Body of pancreas (tissue), 4 donors: ENCODE data around the gene BACH2. TPM values are rescaled to one million over a fixed set of nuclear protein-coding genes. Genes with fewer than 3 reads are reported as not detected.

Experiments
- ATAC-seq: fragments of 150-250 bp; one replicate; pipeline ENCODE4 v1.9.1; 2016
- DNase-seq, 4 donors: peaks; one replicate each; pipeline ENCODE4 v3.0.0-alpha.2; 2019
- H3K27ac ChIP-seq, 4 donors: fragments of 200-600 bp; sonication (generic); 1 replicate in 3 of 4; 2 replicates in 1 of 4; pipeline versions ENCODE4 v1.5.1 to v1.6.1; 2016 to 2019; ENCODE audit warnings: mild to moderate bottlenecking in 1 of 4, mixed read lengths in 1 of 4, moderate library complexity in 1 of 4
- H3K27me3 ChIP-seq, 2 donors: fragments of 200-600 bp; sonication (generic); one replicate each; pipeline ENCODE4 v1.6.0; 2016; ENCODE audit warnings: mild to moderate bottlenecking in 1 of 2
- H3K36me3 ChIP-seq, 2 donors: fragments of 200-600 bp; sonication (generic); replicated peaks in 1 of 2; 2 replicates each; pipeline ENCODE4 v1.5.1; 2016; ENCODE audit warnings: low read depth in 2 of 2; ENCODE audit not compliant: insufficient read depth in 1 of 2
- H3K4me1 ChIP-seq: fragments of 200-600 bp; sonication (generic); one replicate; pipeline ENCODE4 v1.6.0; 2016
- H3K4me3 ChIP-seq, 2 donors: fragments of 200-600 bp; sonication (generic); 1 replicate in 1 of 2; 2 replicates in 1 of 2; pipeline ENCODE4 v1.5.1; 2016 to 2019
- H3K9me3 ChIP-seq, 3 donors: fragments of 200-600 bp; sonication (generic); 1 replicate in 2 of 3; 2 replicates in 1 of 3; pipeline ENCODE4 v1.5.1; 2016
- CTCF ChIP-seq, 7 experiments: fragments of 450-650 bp in 4 of 7; fragments of 200-600 bp in 3 of 7; sonication (generic) in 3 of 7; IDR thresholded peaks; one replicate each; pipeline ENCODE4 v1.5.1; 2016 to 2019; ENCODE audit warnings: antibody characterized with exemption in 7 of 7
- POLR2A ChIP-seq, 3 donors: fragments of 450-650 bp; IDR thresholded peaks; one replicate each; pipeline ENCODE4 v1.6.1; 2016; ENCODE audit warnings: antibody characterized with exemption in 3 of 3, mild to moderate bottlenecking in 2 of 3
- WGBS, 2 donors: methylation state at CpG; one replicate each; pipeline ENCODE4 v1.1.5; 2017; 5-methylcytosine and 5-hydroxymethylcytosine counted together
- intact Hi-C: fragments of 100-400 bp; cut with DNase I; formaldehyde crosslinking; loops from one replicate; pipeline ENCODE4 v1.15.1; 2023
- total RNA-seq, 2 donors: library from RNA; depleted of rRNA; stranded (reverse); fragments of >200 nt; gene quantifications; one replicate each; pipeline ENCODE4 v1.1.0, GENCODE V29; 2016

Gene BACH2
- total RNA-seq, 2 donors from 2014 or later: 2.1 to 3.3 TPM

GRCh38 chr6:90158936-90159335 lies 137.7 kb downstream of the BACH2 start:
- WGBS, 2 donors: 48 to 58% methylated on average over 5 of the region's 5 CpGs
- no peak for TF ChIP-seq POLR2A (IDR thresholded peaks at IDR 0.05)
- TF ChIP-seq CTCF (IDR thresholded peaks at IDR 0.05): no peak
- Histone ChIP-seq H3K27me3 (no peaks in the 10 kb centered on the region), H3K4me3 (no peak overlapping the region), H3K9me3 (no peaks in the 10 kb centered on the region), H3K36me3 (no peaks in the 10 kb centered on the region), H3K27ac (no peak overlapping the region), H3K4me1 (no peaks in the 10 kb centered on the region)
- DNase-seq (no peak), ATAC-seq (no peak)
- intact Hi-C loops: no loop called here

GRCh38 chr6:90157441-90157840 lies 139.2 kb downstream of the BACH2 start:
- Histone ChIP-seq H3K9me3 (no peaks in the 10 kb centered on the region), H3K36me3 (no peaks in the 10 kb centered on the region), H3K4me1 (no peaks in the 10 kb centered on the region), H3K27ac (no peak overlapping the region), H3K4me3 (no peak overlapping the region), H3K27me3 (no peaks in the 10 kb centered on the region)
- 87 to 91% methylated on average over 7 of the region's 7 CpGs for WGBS, 2 donors
- intact Hi-C loops: no loop called here
- ATAC-seq: no peak
- DNase-seq: no peak
- TF ChIP-seq CTCF (IDR thresholded peaks at IDR 0.05) (no peak), POLR2A (IDR thresholded peaks at IDR 0.05) (no peak)

GRCh38 chr6:90156861-90157260 lies 139.8 kb downstream of the BACH2 start:
- Histone ChIP-seq H3K27me3 (no peaks in the 10 kb centered on the region), H3K9me3 (no peaks in the 10 kb centered on the region), H3K4me1 (no peaks in the 10 kb centered on the region), H3K27ac (no peak overlapping the region), H3K36me3 (no peaks in the 10 kb centered on the region), H3K4me3 (no peak overlapping the region)
- WGBS, 2 donors: 82 to 88% methylated on average over 5 of the region's 5 CpGs
- no peak for TF ChIP-seq CTCF (IDR thresholded peaks at IDR 0.05)
- TF ChIP-seq POLR2A (IDR thresholded peaks at IDR 0.05): no peak
- no peak for DNase-seq
- intact Hi-C loops: no loop called here
- no peak for ATAC-seq

- ATAC-seq: no peak
These were observed 141.7 kb downstream of the BACH2 start for GRCh38 chr6:90154755-90155470.

More at GRCh38 chr6:90154755-90155470, 141.7 kb downstream of the BACH2 start:
- TF ChIP-seq POLR2A (IDR thresholded peaks at IDR 0.05) (no peak), CTCF (IDR thresholded peaks at IDR 0.05) (no peak)
- WGBS, 2 donors: 88 to 91% methylated on average over 8 of the region's 8 CpGs
- H3K36me3 ChIP-seq: no peaks in the 10 kb centered on the region
- H3K27ac ChIP-seq: no peak overlapping the region
- intact Hi-C loops: no loop called here
- H3K9me3 ChIP-seq: no peaks in the 10 kb centered on the region
- H3K4me3 ChIP-seq: no peak overlapping the region
- no peak for DNase-seq
- H3K27me3 ChIP-seq: no peaks in the 10 kb centered on the region
- no peaks in the 10 kb centered on the region for H3K4me1 ChIP-seq
